ENCODE data around the gene PPP1R14C.

Gene PPP1R14C

GRCh38 chr6:150138638-150139037 is 4.2 kb upstream of the PPP1R14C start:
- DNase-seq (ENCODE audit: low read depth in 2 of 2) = no peak

- DNase-seq (ENCODE audit: low read depth in 2 of 2) = no peak
Observed at GRCh38 chr6:150139533-150139932, 3.3 kb upstream of the PPP1R14C start.

GRCh38 chr6:150140236-150140969 is 2.4 kb upstream of the PPP1R14C start:
- DNase-seq (ENCODE audit: low read depth in 2 of 2) = no peak

GRCh38 chr6:150142097-150142669 is 661 bp upstream of the PPP1R14C start:
- DNase-seq (ENCODE audit: low read depth in 2 of 2) = no peak

- no peak for DNase-seq (ENCODE audit: low read depth in 2 of 2)
Observed at GRCh38 chr6:150143516-150144293, 861 bp downstream of the PPP1R14C start.

GRCh38 chr6:150144294-150144868 is 1.5 kb downstream of the PPP1R14C start:
- no peak for DNase-seq (ENCODE audit: low read depth in 2 of 2)

GRCh38 chr6:150145427-150145826 is 2.6 kb downstream of the PPP1R14C start:
- DNase-seq (ENCODE audit: low read depth in 2 of 2) = no peak

GRCh38 chr6:150145830-150146229 is 3.0 kb downstream of the PPP1R14C start:
- DNase-seq (ENCODE audit: low read depth in 2 of 2) = no peak

GRCh38 chr6:150146436-150146835 is 3.6 kb downstream of the PPP1R14C start:
- no peak for DNase-seq (ENCODE audit: low read depth in 2 of 2)

- no peak for DNase-seq (ENCODE audit: low read depth in 2 of 2)
Observed at GRCh38 chr6:150149146-150149545, 6.3 kb downstream of the PPP1R14C start.

GRCh38 chr6:150150458-150150820 is 7.6 kb downstream of the PPP1R14C start:
- no peak for DNase-seq (ENCODE audit: low read depth in 2 of 2)

- DNase-seq (ENCODE audit: low read depth in 2 of 2) = no peak
Observed at GRCh38 chr6:150150821-150151646, 8.2 kb downstream of the PPP1R14C start.

GRCh38 chr6:150152891-150153876 is 10.3 kb downstream of the PPP1R14C start:
- no peak for DNase-seq (ENCODE audit: low read depth in 2 of 2)

- no peak for DNase-seq (ENCODE audit: low read depth in 2 of 2)
Observed at GRCh38 chr6:150153905-150154492, 11.2 kb downstream of the PPP1R14C start.

GRCh38 chr6:150156460-150156859 is 13.6 kb downstream of the PPP1R14C start:
- DNase-seq (ENCODE audit: low read depth in 2 of 2) = no peak

- DNase-seq (ENCODE audit: low read depth in 2 of 2) = no peak
Observed at GRCh38 chr6:150157081-150157480, 14.2 kb downstream of the PPP1R14C start.

- DNase-seq (ENCODE audit: low read depth in 2 of 2) = no peak
Observed at GRCh38 chr6:150159757-150160156, 16.9 kb downstream of the PPP1R14C start.

GRCh38 chr6:150163970-150164369 is 21.1 kb downstream of the PPP1R14C start:
- no peak for DNase-seq (ENCODE audit: low read depth in 2 of 2)

GRCh38 chr6:150165020-150165702 is 22.3 kb downstream of the PPP1R14C start:
- no peak for DNase-seq (ENCODE audit: low read depth in 2 of 2)

Data from fibroblast of skin of left biceps (primary cell).